Endodermal cell (in vitro differentiated cells): ENCODE data around the gene CHN2. TPM values are rescaled to one million over a fixed set of nuclear protein-coding genes. Genes with fewer than 3 reads are reported as not detected.

ENCODE experiments used
- DNase-seq: peaks from one replicate; pipeline ENCODE4 v3.0.0-alpha.2; 2017
- H3K27ac ChIP-seq: 2 replicates; pipeline ENCODE4 v1.5.1; 2013; ENCODE audit warnings: mild to moderate bottlenecking, low read depth, low read length, moderate library complexity
- H3K27me3 ChIP-seq: 2 replicates; pipeline ENCODE4 v1.6.1; 2013; ENCODE audit warnings: mild to moderate bottlenecking, low read length, moderate library complexity; ENCODE audit not compliant: insufficient read depth, control insufficient read depth, poor library complexity, severe bottlenecking
- H3K36me3 ChIP-seq: 2 replicates; pipeline ENCODE4 v1.7.0; 2013; ENCODE audit warnings: mild to moderate bottlenecking, low read length, moderate library complexity; ENCODE audit not compliant: control insufficient read depth, insufficient read depth
- H3K4me1 ChIP-seq: one replicate; pipeline ENCODE4 v1.7.0; 2013; ENCODE audit warnings: low read length; ENCODE audit not compliant: control insufficient read depth, insufficient read depth
- H3K4me3 ChIP-seq: 2 replicates; pipeline ENCODE4 v1.5.1; 2013; ENCODE audit warnings: mild to moderate bottlenecking, low read length, moderate library complexity
- H3K9ac ChIP-seq: 2 replicates; pipeline ENCODE4 v1.6.1; 2013; ENCODE audit warnings: mild to moderate bottlenecking, low read length, moderate library complexity; ENCODE audit not compliant: poor library complexity, severe bottlenecking; ENCODE audit errors: extremely low read depth
- H3K9me3 ChIP-seq: 2 replicates; pipeline ENCODE4 v1.6.1; 2013; ENCODE audit warnings: mild to moderate bottlenecking, low read length, moderate library complexity; ENCODE audit not compliant: control insufficient read depth
- H3K27ac Mint-ChIP-seq: 2 replicates; pipeline ENCODE4 v1.8.0; 2020; ENCODE audit warnings: mixed read lengths
- H3K27me3 Mint-ChIP-seq: 2 replicates; pipeline ENCODE4 v1.8.0; 2021; ENCODE audit warnings: mild to moderate bottlenecking, mixed read lengths; ENCODE audit not compliant: insufficient read depth
- H3K36me3 Mint-ChIP-seq: 2 replicates; pipeline ENCODE4 v1.8.0; 2020; ENCODE audit warnings: low read depth, mixed read lengths
- H3K4me1 Mint-ChIP-seq: 2 replicates; pipeline ENCODE4 v1.8.0; 2020; ENCODE audit warnings: mixed read lengths
- H3K4me3 Mint-ChIP-seq: 2 replicates; pipeline ENCODE4 v1.8.0; 2020; ENCODE audit warnings: mild to moderate bottlenecking, moderate library complexity, mixed read lengths
- H3K9me3 Mint-ChIP-seq: 2 replicates; pipeline ENCODE4 v1.8.0; 2020; ENCODE audit warnings: mild to moderate bottlenecking, mixed read lengths
- CTCF ChIP-seq: fragments of 200-600 bp; sonication (generic); conservative IDR thresholded peaks from 2 replicates; pipeline ENCODE4 v1.5.0; 2021; ENCODE audit warnings: antibody characterized with exemption, mild to moderate bottlenecking
- WGBS, 2 experiments: methylation state at CpG; one replicate each; pipeline versions ENCODE4 v1.1.5 to v1.1.7; 2013; ENCODE audit warnings: missing lambda C conversion rate in 2 of 2, mixed read lengths in 1 of 2; ENCODE audit not compliant: insufficient coverage in 1 of 2, insufficient read length in 1 of 2; 5-methylcytosine and 5-hydroxymethylcytosine counted together
- total RNA-seq, 2 donors: library from RNA; stranded (reverse); fragmentation: NEBNext Ultra II Directional in 1 of 2; extraction: Animal tissue kit (Norgen Biotek cat#: 25700) in 1 of 2; gene quantifications; 2 replicates in 1 of 2; 3 replicates in 1 of 2; pipeline ENCODE4 v1.2.1, GENCODE V29; 2021

CHN2 gene
- total RNA-seq, 2 donors from 2014 or later = 14.0 to 14.1 TPM

DNA sequence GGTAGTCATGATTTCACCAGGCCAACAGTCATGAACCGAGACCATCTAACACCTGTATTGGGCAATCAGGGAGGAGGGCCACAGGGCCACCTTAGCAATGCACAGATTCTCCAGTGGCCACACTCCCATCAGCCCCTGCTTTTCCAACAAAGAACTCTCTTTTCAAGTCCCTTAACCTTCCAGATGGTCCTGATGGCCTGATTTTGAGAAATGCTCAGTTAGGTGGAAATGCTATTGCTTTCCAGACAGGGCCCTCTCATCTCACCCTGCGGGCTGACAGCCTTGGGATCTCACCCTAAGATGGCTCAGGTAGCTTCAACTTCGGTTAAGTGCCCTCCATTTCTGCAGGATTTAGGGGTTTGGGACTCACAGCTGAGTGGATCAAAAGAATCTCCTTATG, 237.1 kb downstream of the CHN2 start:
- H3K27ac ChIP-seq = no peak overlapping the region
- Mint-ChIP-seq H3K4me1 (no peaks in the 10 kb centered on the region), H3K4me3 (no peak overlapping the region), H3K36me3 (no peaks in the 10 kb centered on the region), H3K9me3 (no peaks in the 10 kb centered on the region), H3K27ac (no peak overlapping the region), H3K27me3 (no peaks in the 10 kb centered on the region)
- DNase-seq = no peak
- no peak overlapping the region for H3K4me3 ChIP-seq
- no peaks in the 10 kb centered on the region for H3K27me3 ChIP-seq
- WGBS, 2 experiments = 92 to 94% methylated on average over 3 of the region's 3 CpGs
- no peak for TF ChIP-seq CTCF
- H3K9me3 ChIP-seq = no peaks in the 10 kb centered on the region
- no peaks in the 10 kb centered on the region for H3K4me1 ChIP-seq
- no peaks in the 10 kb centered on the region for H3K36me3 ChIP-seq
- no peak overlapping the region for H3K9ac ChIP-seq

- Mint-ChIP-seq H3K4me1 (no peaks in the 10 kb centered on the region), H3K27ac (no peak overlapping the region), H3K9me3 (no peaks in the 10 kb centered on the region), H3K27me3 (no peaks in the 10 kb centered on the region), H3K36me3 (no peaks in the 10 kb centered on the region), H3K4me3 (no peak overlapping the region)
- Histone ChIP-seq H3K9me3 (no peaks in the 10 kb centered on the region), H3K27ac (no peak overlapping the region), H3K9ac (no peak overlapping the region), H3K4me1 (no peaks in the 10 kb centered on the region), H3K36me3 (no peaks in the 10 kb centered on the region), H3K27me3 (no peaks in the 10 kb centered on the region), H3K4me3 (no peak overlapping the region)
- DNase-seq = no peak
- TF ChIP-seq CTCF = no peak
- 94 to 96% methylated on average over 7 of the region's 7 CpGs for WGBS, 2 experiments
Measured at GRCh38 chr7:29432721-29433120, 238.1 kb downstream of the CHN2 start.

DNA sequence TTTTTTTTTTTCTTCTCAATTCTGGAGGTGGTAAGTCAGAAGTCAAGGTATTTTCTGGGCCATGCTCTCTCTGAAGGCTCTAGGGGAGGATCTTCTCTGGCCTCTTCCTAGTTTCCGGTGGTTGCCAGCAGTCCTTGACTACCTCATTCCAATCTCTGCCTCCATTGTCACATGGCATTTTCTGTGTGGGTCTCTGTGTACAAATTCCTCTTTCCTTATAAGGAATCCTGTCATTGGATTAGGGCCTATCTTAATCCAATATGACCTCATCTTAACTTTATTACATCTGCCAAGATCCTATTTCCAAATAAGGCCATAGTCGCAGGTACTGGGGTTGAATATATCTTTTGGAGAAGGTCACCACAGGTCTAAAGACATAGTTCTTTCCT, 239.8 kb downstream of the CHN2 start:
- WGBS, 2 experiments = 89 to 100% methylated on average over 2 of the region's 2 CpGs
- Mint-ChIP-seq H3K36me3 (no peaks in the 10 kb centered on the region), H3K27ac (no peak overlapping the region)

More for the DNA sequence above, 239.8 kb downstream of the CHN2 start:
- Mint-ChIP-seq H3K9me3 (no peaks in the 10 kb centered on the region), H3K27me3 (no peaks in the 10 kb centered on the region), H3K4me3 (no peak overlapping the region), H3K4me1 (no peaks in the 10 kb centered on the region)
- no peak overlapping the region for H3K9ac ChIP-seq
- no peaks in the 10 kb centered on the region for H3K9me3 ChIP-seq
- H3K4me1 ChIP-seq = no peaks in the 10 kb centered on the region
- no peaks in the 10 kb centered on the region for H3K27me3 ChIP-seq
- no peak overlapping the region for H3K4me3 ChIP-seq
- no peak for DNase-seq
- TF ChIP-seq CTCF = no peak
- H3K36me3 ChIP-seq = no peaks in the 10 kb centered on the region
- H3K27ac ChIP-seq = no peak overlapping the region
